HG03066 (cell line): Measurements from ENCODE around the gene BTK.

Experiments
- ATAC-seq: cut with Tn5 transposase; IDR thresholded peaks from one replicate; pipeline ENCODE4 v1.9.1; 2021; ENCODE audit warnings: low read depth; ENCODE audit not compliant: unreplicated experiment

Gene BTK

GRCh38 chrX:101385795-101386541, at the start of gene BTK:
Gene BTK (minus strand): TSS chrX:101386191. CDS start chrX:101375284, 10,907 bp downstream.
- peak; percentile 71 for ATAC-seq

DNA sequence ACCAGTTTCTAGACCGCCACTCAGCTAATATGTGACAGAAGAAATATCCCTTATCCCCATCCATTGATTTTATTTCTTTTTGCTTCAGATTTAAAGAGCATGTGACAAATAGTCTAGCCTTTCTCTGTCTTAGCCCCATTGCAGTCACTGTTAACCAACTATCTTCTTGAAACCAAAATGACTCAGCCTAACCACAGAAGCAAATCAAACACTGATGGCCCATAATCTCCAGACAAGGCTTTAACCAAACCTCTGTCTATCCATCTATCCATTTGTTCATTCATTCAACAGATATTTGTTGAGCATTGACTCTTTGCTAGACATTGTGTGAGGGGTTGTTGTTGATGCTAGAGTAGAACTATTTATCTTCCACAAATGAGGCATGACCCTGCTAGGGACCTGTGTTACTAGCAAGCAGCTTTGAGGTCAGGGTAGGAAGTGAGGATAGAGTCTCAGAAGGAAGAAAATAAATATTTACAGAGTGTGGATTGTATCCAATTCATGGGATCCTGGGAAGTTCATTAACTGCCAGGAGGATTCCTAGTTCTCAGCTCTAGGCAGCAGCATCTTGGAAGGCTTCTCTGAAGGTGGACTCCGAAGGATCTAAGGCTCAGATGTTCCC, 44.6 kb upstream of the BTK start:
- ATAC-seq, result peak; percentile 97

DNA sequence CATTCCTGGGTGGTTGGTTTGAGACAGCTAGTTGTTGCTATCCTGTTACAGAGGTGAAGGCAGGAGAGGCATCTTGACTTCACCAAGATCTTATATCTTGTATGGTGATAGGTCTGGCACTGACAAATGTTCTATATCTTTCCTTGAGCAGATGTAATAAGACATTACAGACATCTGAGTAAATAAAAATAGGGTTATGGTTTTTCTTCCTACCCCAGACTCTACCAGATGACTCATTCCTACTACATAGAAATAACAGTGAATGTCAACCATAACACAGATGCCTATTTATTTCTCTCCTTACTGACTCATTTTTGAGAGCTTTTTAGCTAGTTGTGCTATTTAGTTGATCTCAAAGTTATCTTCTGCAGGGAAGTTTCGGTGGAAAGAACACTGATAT, 43.9 kb upstream of the BTK start:
- ATAC-seq, result peak; percentile 55

DNA sequence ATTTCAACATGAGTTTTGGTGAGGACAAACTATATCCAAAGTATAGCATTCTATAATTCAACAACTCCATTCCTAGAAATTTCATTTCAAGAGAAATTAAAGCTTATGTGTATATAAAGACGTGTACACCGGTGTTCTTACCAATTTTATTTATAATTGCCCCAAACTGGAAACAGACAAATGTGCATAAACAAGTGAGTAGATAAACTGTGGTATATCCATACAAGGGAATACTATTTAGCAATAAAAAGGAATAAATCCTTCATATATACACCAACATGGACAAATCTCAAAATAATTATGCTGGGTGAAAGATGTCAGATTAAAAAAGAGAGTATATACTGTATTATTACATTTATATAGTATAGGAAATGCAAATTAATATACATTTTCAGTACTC, 42.0 kb upstream of the BTK start:
- ATAC-seq, result no peak

- ATAC-seq, result no peak
Observed at GRCh38 chrX:101419489-101419888, 33.5 kb upstream of the BTK start.

DNA sequence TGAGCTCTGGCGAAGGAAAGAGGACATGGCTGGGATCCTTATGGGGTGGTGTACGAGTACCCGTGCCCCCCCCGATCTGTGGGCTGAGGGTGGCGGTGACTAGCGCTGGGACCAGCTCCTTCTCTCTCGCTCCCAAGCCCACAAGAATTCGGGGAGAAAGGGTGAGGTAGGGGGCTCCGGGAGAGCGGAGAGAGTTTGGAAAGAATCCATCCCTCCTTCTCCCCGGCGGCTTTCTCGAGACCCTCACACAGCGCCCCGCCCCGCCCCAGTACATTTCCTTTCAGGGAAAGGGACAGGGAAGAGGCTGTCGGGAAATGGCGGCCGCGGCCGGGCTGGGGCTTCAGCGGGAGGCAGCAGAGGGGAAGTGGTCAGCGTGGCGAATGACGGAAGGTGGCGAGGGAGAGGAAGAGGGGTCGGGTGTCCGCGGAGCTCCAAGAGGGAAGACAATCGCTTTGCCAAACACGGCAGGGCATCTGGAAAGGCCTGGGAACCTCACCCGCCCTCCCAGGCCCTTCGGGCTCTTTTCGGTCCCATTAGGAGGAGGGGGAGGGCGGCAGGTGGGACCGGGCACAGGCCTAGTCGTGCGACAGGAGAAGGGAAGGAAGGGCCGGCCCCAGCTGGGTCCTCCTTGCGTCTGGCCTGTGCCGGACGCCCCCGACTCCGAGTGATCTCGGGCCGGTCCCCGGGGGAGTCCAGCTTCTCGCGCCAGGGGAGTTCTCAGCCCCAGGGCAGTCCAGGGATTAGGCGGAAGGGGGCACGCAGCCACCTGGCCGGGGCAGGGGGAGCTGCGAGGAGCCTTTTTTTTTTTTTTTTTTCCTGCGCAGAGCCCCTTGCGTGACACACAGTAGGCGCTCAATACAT, 32.2 kb upstream of the BTK start:
- ATAC-seq, result peak; percentile 54

GRCh38 chrX:101417190-101417589, 31.2 kb upstream of the BTK start:
- no peak for ATAC-seq

DNA sequence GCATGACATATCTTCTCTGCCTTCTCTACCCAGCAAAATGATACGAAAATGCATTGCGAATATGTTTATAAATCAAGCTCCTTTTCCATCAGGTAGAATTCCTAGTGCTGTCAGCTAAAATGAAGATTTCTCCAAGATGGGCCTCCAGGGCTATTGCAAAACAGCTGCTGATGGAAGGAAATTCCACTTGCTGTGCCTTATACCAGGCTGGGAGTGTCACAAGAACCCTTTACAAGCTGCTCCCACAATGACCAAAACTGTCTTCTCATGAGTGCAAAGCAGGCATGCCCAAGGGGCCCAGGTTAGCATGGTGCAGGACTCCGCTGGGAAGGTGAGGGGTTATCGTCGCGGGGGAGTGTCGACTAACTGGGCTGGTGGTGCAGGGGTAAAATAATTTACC, 30.7 kb upstream of the BTK start:
- ATAC-seq, result no peak

DNA sequence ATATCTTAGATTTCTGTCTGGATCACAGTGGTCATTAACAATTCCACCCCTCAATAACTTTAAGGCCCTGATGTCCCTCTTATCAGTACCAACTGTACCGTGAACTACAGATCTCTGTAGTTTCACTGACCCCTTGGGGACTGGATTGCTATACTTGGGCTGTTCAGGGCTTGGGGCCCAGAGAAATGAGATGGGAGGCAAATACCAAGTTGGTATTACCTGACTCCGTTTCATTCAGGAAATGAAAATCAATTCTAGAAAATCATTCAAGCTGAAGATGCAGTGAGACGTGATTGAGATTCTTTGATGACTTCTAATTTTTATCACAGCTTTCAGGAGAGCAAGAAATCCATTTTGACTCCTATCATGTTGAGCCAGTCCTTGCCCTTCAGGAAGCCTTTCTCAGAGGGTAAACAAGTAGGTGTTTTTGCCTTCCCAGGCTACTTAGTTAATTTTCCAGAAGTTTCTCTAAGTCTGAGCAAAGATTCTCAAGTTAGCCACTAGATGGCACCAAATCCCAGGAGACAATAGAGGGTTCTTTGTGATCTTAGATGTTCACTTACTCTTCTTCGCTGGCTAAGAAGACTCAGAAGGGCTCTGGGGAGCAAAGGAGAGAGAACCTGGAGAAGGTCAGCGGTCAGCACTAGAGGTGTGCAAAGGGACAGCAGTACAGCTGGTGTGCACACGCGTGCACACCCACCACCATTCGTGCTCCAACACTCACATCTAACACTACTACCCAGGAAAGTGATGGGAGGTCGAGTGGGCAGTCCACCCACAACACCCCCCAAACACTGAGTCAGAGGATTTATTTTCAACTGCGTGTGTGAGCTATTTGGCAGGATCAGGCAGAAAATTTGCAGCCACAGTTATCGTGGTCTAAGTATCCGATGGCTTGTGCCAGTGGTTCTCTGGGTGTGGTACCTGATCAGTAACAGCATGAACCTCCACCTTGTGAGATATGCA, 29.5 kb upstream of the BTK start:
- peak; percentile 46 for ATAC-seq

- no peak for ATAC-seq
Observed at GRCh38 chrX:101411984-101412383, 26.0 kb upstream of the BTK start.

GRCh38 chrX:101410461-101410860, 24.5 kb upstream of the BTK start:
- no peak for ATAC-seq

DNA sequence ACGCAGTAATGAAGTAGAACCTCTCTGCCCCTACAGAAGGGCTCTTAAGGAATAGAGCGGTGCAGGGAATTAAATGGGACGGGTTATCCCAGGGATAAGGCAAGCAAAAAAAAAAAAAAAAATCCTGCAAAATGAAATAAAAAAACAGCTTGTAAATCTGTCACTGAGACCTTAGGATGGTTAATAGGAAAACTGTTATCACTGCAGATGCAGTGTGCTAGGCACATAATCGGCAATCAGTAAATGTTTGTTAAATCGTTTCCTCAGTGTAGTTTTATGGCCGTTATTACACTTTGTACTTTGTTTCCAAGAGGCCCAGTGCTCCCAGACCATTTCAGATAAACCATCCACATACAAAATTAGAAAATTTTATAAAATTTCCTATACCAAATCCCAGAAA, 23.1 kb upstream of the BTK start:
- no peak for ATAC-seq

- no peak for ATAC-seq
Observed at GRCh38 chrX:101408532-101408841, 22.5 kb upstream of the BTK start.

- ATAC-seq, result peak; percentile 94
Observed at GRCh38 chrX:101407748-101408531, 21.9 kb upstream of the BTK start, which contains the start of the genes GLA and HNRNPH2. Gene GLA (minus strand): TSS chrX:101407925. CDS start chrX:101407903, 22 bp downstream. Gene HNRNPH2 (plus strand): TSS chrX:101408222. CDS start chrX:101411989, 3,767 bp downstream.

DNA sequence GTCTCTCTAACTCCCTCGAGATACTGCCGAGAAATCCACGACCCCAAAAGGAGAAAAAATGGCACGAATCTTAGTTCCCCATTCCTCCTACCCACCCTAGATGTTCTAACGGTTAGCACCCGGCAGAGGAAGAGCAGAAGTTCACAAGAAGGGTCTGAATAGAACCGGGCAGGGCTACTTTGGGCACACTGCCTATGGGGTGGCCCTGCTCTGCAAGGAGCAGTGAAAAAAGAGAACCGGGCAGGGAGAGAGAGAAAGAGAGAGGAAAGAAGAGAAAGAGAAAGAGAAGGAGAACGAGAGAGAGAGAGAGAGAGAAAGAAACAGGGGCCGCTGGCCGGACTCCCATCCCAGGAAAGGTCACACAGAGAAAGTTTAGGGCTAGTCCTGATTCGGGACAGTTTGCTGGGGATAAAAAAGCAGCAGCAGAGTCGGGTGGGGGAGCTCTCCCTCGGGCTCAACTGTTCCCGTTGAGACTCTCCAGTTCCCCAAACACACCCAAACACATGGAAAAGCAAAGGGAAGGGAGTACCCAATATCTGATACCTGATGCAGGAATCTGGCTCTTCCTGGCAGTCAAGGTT, 21.3 kb upstream of the BTK start:
- ATAC-seq, result no peak

DNA sequence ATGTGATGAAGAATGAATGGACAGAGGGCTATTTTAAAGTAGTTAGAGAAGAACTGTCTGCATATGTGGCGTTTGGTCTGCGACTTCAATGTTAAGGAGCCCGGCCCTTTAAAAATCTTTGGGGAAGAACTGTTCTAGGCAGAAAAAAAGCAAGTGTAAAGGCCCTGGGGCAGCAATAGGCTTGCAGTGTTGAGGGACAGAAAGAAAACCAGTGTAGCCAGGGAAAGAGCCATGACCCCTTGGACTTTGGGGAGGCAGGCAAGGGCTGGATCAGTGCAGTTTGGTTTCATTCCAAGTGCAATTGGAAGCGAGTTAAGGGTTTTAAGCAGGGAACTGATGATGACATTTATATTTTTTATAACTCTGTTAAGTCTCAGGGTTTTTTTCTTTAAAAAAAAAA, 13.8 kb upstream of the BTK start:
- no peak for ATAC-seq

DNA sequence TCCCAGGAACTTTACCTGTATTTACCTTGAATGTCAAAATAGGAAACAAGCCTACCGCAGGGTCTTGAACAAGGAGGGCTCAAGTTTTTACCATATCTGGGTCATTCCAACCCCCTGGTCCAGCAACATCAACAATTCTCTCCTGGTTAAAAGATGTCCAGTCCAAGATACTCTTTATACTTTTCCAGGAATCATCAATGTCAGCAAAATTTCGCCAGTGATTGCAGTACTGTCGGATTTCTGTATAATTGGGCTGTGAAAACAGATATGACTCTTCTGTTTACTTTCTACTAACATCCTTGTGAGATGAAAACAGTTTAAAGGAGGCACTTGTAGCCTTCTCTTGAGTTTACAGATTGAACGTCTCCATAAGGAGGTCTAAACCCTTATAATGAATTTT, 12.7 kb upstream of the BTK start:
- ATAC-seq, result no peak

DNA sequence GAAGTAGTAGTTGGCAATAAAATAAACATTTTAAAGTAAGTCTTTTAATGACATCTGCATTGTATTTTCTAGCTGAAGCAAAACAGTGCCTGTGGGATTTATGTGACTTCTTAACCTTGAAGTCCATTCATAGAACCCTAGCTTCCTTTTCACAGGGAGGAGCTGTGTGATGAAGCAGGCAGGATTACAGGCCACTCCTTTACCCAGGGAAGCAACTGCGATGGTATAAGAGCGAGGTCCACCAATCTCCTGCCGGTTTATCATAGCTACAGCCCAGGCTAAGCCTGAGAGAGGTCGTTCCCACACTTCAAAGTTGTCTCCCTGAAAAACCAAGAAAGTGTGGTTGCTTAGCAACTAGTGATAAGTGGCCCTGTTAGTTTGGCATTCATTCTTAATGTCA, 11.8 kb upstream of the BTK start:
- no peak for ATAC-seq

DNA sequence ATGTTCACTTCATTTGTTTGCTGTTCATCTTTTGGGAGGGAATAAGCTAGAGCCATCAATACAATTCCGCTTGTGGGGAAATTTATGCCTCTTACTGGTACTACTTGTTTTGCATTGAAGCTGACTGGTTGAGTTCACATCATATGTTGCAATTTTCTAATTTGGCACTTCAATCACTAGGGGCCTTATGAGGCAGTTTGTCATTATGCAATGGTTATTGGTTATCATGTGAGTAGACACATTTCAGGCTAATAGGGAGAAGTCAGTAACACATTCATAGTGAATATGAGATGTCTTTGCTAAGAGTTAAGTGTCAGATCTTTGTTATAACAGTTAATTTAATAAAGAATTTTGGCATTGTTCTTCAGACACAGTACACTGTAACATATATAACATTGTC, 9.8 kb upstream of the BTK start:
- ATAC-seq, result no peak
